Suprapubic skin (tissue), 4 donors: ENCODE results near the gene JMJD1C. TPM values are rescaled to one million over a fixed set of nuclear protein-coding genes. Genes with fewer than 3 reads are reported as not detected.
"Not testable (repeated sequence)": the region's sequence is repeated elsewhere in the genome, so short reads cannot be mapped to it uniquely, and the experiment has no call there.

Source experiments
- DNase-seq, 2 donors: peaks; one replicate each; pipeline ENCODE4 v3.0.0-alpha.2; 2019; ENCODE audit warnings: low spot score in 2 of 2
- H3K27ac ChIP-seq: fragments of 200-600 bp; sonication (generic); one replicate; pipeline ENCODE4 v1.5.1; 2019
- H3K27me3 ChIP-seq: fragments of 200-600 bp; sonication (generic); one replicate; pipeline ENCODE4 v1.5.1; 2019
- H3K36me3 ChIP-seq: fragments of 200-600 bp; sonication (generic); one replicate; pipeline ENCODE4 v1.5.1; 2019
- H3K4me1 ChIP-seq: fragments of 200-600 bp; sonication (generic); one replicate; pipeline ENCODE4 v1.5.1; 2019
- H3K4me3 ChIP-seq: fragments of 200-600 bp; sonication (generic); one replicate; pipeline ENCODE4 v1.5.1; 2019; ENCODE audit warnings: mild to moderate bottlenecking
- H3K9me3 ChIP-seq: fragments of 200-600 bp; sonication (generic); one replicate; pipeline ENCODE4 v1.5.1; 2019
- EP300 ChIP-seq: sonication (generic); formaldehyde crosslinking; IDR thresholded peaks from one replicate; pipeline ENCODE4 v1.6.1; 2017; ENCODE audit warnings: antibody characterized with exemption
- POLR2A ChIP-seq, 2 donors: fragments of 450-650 bp; IDR thresholded peaks; one replicate each; pipeline ENCODE4 v1.6.1; 2017; ENCODE audit warnings: antibody characterized with exemption in 2 of 2, mild to moderate bottlenecking in 2 of 2, moderate library complexity in 2 of 2
- POLR2AphosphoS5 ChIP-seq, 3 donors: sonication (generic); formaldehyde crosslinking; IDR thresholded peaks; one replicate each; pipeline ENCODE4 v1.6.1; 2017; ENCODE audit warnings: antibody characterized with exemption in 3 of 3
- WGBS: methylation state at CpG from one replicate; pipeline ENCODE4 v1.1.5; 2018; 5-methylcytosine and 5-hydroxymethylcytosine counted together
- total RNA-seq, 4 donors: library from RNA; depleted of rRNA; stranded (reverse); fragments of >200 nt; gene quantifications; one replicate each; pipeline ENCODE4 v1.1.0, GENCODE V29; 2016
- TF ChIP-seq, protein P1 (sequence below), 2 donors: fragments of 200-600 bp in 1 of 2; fragments of 450-650 bp in 1 of 2; sonication (generic) in 1 of 2; IDR thresholded peaks; one replicate each; pipeline ENCODE4 v1.5.1; 2016 to 2019; ENCODE audit warnings: antibody characterized with exemption in 2 of 2, mild to moderate bottlenecking in 1 of 2, moderate library complexity in 1 of 2

JMJD1C gene
- total RNA-seq, 4 donors from 2014 or later = 78.6 to 127 (median 97.5) TPM

DNA sequence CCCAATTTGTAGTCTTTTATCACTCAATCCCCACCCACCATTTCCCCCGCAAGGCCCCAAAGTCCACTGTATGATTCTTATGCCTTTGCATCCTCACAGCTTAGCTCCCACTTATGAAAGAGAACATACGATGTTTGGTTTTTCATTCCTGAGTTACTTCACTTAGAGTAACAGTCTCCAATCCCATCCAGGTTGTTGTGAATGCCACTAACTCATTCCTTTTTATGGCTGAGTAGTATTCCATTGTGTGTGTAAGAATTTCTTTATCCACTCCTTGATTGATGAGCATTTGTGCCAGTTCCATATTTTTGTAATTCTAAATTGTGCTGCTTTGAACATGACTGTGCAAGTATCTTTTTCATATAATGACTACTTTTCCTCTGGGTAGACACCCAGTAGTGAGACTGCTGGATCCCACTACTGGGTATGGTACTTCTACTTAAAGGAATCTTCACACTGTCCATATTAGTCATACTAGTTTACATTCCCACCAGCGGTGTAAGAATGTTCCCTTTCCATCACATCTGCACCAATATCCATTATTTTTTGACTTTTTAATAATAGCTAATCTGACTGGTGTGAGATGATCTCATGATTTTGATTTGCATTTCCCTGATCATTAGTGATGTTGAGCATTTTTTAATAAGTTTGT lies 152.6 kb downstream of the JMJD1C start:
- no peak for TF ChIP-seq POLR2AphosphoS5 (IDR thresholded peaks at IDR 0.05)
- no peak for TF ChIP-seq POLR2A (IDR thresholded peaks at IDR 0.05)
- TF ChIP-seq EP300 = no peak
- TF ChIP-seq, protein P1, sequence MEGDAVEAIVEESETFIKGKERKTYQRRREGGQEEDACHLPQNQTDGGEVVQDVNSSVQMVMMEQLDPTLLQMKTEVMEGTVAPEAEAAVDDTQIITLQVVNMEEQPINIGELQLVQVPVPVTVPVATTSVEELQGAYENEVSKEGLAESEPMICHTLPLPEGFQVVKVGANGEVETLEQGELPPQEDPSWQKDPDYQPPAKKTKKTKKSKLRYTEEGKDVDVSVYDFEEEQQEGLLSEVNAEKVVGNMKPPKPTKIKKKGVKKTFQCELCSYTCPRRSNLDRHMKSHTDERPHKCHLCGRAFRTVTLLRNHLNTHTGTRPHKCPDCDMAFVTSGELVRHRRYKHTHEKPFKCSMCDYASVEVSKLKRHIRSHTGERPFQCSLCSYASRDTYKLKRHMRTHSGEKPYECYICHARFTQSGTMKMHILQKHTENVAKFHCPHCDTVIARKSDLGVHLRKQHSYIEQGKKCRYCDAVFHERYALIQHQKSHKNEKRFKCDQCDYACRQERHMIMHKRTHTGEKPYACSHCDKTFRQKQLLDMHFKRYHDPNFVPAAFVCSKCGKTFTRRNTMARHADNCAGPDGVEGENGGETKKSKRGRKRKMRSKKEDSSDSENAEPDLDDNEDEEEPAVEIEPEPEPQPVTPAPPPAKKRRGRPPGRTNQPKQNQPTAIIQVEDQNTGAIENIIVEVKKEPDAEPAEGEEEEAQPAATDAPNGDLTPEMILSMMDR (IDR thresholded peaks at IDR 0.05) = no peak
- Histone ChIP-seq H3K4me1 (no peaks in the 10 kb centered on the region), H3K27me3 (no peaks in the 10 kb centered on the region), H3K4me3 (no peak overlapping the region), H3K9me3 (no peaks in the 10 kb centered on the region), H3K27ac (no peak overlapping the region), H3K36me3 (no peaks in the 10 kb centered on the region)
- DNase-seq = no peak
- WGBS = 93% methylated on average over 3 of the region's 3 CpGs

DNA sequence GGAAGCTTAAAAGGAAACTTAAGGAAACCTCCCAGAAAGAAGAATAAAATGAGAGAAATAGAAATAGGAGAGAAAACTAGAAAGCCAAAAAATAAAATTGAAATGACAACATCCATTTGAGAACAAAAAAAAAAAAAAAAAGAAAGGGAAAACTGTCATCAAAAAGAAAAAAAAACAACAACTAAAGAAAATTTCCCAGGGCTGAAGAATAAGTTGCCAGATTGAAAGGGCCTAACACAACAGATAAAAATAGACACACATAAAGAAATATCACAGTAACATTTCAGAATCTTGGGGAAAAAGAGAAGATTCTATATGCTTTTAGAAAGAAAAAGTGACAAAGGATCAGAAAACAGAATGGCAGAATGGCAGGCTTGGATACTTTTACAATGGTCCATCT lies 157.1 kb downstream of the JMJD1C start:
- H3K4me3 ChIP-seq = no peak overlapping the region

DNA sequence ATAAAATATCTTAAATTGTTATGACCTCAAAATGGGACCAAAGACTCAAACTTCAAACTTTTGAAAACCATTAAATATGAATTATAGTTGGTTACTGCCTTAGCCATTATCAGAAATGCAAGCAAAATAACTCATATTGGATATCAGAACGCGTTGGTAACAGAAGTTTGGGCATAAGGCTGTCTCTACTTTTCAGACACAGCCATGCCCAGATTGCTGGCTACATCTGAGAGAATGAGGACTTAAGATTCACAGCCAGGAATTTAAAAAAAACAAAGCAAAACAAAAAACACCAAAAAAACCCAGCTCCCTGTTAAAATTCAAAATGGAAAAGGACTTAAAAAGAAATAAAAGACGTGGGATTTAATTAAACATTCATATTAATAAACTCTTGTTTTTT lies 161.6 kb downstream of the JMJD1C start:
- no peak for DNase-seq
- TF ChIP-seq POLR2AphosphoS5 (IDR thresholded peaks at IDR 0.05) (no peak), POLR2A (IDR thresholded peaks at IDR 0.05) (no peak), EP300 (no peak)
- TF ChIP-seq, protein P1 (IDR thresholded peaks at IDR 0.05) = no peak
- Histone ChIP-seq H3K27ac (no peak overlapping the region), H3K4me1 (no peaks in the 10 kb centered on the region), H3K36me3 (no peaks in the 10 kb centered on the region), H3K27me3 (no peaks in the 10 kb centered on the region), H3K9me3 (no peaks in the 10 kb centered on the region), H3K4me3 (no peak overlapping the region)
- WGBS = 76% methylated on average over 3 of the region's 3 CpGs

More for the DNA sequence above, 157.1 kb downstream of the JMJD1C start:
- H3K27me3 ChIP-seq = no peaks in the 10 kb centered on the region
- TF ChIP-seq, protein P1 (IDR thresholded peaks at IDR 0.05) = no peak
- TF ChIP-seq EP300 (no peak), POLR2A (IDR thresholded peaks at IDR 0.05) (no peak), POLR2AphosphoS5 (IDR thresholded peaks at IDR 0.05) (no peak)
- no peak for DNase-seq
- H3K4me1 ChIP-seq = no peaks in the 10 kb centered on the region
- no peaks in the 10 kb centered on the region for H3K9me3 ChIP-seq
- H3K36me3 ChIP-seq = no peaks in the 10 kb centered on the region
- H3K27ac ChIP-seq = no peak overlapping the region

DNA sequence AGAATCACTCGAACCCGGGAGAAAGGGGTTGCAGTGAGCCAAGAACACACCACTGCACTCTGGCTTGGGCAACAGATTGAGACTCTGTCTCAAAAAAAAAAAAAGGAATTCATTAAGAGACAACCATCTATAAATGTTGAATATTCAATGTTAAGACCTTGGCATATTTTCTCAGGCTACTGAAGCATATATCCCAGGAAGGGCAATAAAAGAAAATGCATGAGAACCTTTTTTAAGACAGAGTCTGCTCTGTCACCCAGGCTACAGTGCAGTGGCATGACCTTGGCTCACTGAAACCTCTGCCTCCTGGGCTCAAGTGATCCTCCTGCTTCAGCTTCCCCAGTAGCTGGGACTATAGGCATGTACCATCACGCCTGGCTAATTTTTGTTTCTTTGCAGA lies 165.0 kb downstream of the JMJD1C start:
- no peak overlapping the region for H3K27ac ChIP-seq
- TF ChIP-seq POLR2AphosphoS5 (IDR thresholded peaks at IDR 0.05) = no peak
- no peak for TF ChIP-seq POLR2A (IDR thresholded peaks at IDR 0.05)
- DNase-seq = no peak

DNA sequence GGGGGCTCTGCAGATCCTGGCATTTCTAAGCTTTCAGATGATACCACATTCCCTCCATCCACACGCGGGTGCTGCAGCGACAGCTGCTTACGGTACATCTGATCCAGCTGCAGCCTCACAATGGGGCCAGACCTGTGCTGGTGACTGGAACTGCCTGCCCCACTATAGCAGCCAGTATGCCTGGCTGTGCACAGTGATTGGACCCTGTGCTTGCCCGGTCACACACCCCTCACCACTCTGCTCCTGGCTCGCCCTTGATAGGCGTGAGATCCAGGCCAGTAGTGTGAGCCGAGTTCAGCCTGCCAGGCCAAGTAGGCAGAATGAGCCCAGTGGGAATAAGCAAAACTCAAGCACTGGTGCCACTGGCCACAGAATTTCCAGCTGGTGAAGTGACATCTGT lies 167.8 kb downstream of the JMJD1C start:
- Histone ChIP-seq H3K27me3 (no peaks in the 10 kb centered on the region), H3K27ac (no peak overlapping the region), H3K4me3 (no peak overlapping the region), H3K4me1 (no peaks in the 10 kb centered on the region), H3K9me3 (no peaks in the 10 kb centered on the region), H3K36me3 (no peaks in the 10 kb centered on the region)
- 94% methylated on average over 4 of the region's 8 CpGs for WGBS
- TF ChIP-seq POLR2AphosphoS5 (IDR thresholded peaks at IDR 0.05) = no peak
- DNase-seq = no peak

More for the DNA sequence above, 165.0 kb downstream of the JMJD1C start:
- Histone ChIP-seq H3K9me3 (no peaks in the 10 kb centered on the region), H3K4me3 (no peak overlapping the region), H3K4me1 (no peaks in the 10 kb centered on the region), H3K36me3 (no peaks in the 10 kb centered on the region), H3K27me3 (no peaks in the 10 kb centered on the region)
- 89% methylated on average over 3 of the region's 3 CpGs for WGBS

DNA sequence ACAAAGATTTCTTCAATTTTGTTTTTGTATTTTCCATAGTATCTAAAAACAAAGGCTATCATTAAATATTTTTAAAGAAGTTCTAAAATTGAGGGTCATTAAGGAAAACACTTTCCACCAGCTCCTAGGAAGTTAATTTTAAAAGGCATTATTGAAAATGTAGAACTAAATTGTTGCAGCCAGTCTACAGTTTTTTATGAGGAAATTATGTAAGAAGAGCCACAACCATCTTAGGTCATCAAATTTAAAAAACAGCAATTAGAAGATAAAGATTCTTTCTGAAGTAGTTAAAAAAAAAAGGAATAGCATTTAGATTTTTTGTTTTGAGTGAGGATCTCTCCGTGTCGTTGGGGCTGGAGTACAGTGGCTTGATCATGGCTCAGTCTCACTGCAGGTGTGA lies 171.0 kb downstream of the JMJD1C start:
- 91% methylated on average over 2 of the region's 2 CpGs for WGBS
- H3K4me1 ChIP-seq = no peaks in the 10 kb centered on the region
- no peak for DNase-seq
- no peak for TF ChIP-seq POLR2AphosphoS5 (IDR thresholded peaks at IDR 0.05)
- no peaks in the 10 kb centered on the region for H3K27me3 ChIP-seq
- no peaks in the 10 kb centered on the region for H3K9me3 ChIP-seq
- H3K4me3 ChIP-seq = no peak overlapping the region
- no peak overlapping the region for H3K27ac ChIP-seq
- no peaks in the 10 kb centered on the region for H3K36me3 ChIP-seq

DNA sequence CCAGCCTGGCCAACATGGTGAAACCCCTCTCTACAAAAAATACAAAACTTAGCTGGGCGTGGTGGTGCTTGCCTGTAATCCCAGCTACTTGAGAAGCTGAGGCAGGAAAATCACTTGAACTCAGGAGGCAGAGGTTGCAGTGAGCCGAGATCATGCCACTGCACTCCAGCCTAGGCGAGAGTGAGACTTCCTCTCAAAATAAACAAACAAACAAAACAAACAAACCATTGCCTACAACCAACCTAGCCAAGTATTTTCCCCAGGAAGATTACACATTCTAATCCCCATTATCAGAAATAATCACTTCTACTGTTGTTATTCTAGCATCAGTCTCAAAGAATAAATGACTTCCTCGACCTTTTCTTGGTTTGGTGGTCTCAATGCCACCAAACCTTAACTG lies 172.9 kb downstream of the JMJD1C start:
- not testable (repeated sequence) for H3K4me1 ChIP-seq, H3K36me3 ChIP-seq, H3K4me3 ChIP-seq, H3K27ac ChIP-seq, H3K27me3 ChIP-seq, DNase-seq, H3K9me3 ChIP-seq
- WGBS = 89% methylated on average over 4 of the region's 4 CpGs
